HG03342 (cell line): ENCODE measurements around the gene GNL3.
"Not testable (repeated sequence)": the region's sequence is repeated elsewhere in the genome, so short reads cannot be mapped to it uniquely, and the experiment has no call there.

Experiments
- ATAC-seq: cut with Tn5 transposase; IDR thresholded peaks from one replicate; pipeline ENCODE4 v1.9.1; 2021; ENCODE audit warnings: mild to moderate bottlenecking, moderate library complexity; ENCODE audit not compliant: unreplicated experiment

GNL3 gene

DNA sequence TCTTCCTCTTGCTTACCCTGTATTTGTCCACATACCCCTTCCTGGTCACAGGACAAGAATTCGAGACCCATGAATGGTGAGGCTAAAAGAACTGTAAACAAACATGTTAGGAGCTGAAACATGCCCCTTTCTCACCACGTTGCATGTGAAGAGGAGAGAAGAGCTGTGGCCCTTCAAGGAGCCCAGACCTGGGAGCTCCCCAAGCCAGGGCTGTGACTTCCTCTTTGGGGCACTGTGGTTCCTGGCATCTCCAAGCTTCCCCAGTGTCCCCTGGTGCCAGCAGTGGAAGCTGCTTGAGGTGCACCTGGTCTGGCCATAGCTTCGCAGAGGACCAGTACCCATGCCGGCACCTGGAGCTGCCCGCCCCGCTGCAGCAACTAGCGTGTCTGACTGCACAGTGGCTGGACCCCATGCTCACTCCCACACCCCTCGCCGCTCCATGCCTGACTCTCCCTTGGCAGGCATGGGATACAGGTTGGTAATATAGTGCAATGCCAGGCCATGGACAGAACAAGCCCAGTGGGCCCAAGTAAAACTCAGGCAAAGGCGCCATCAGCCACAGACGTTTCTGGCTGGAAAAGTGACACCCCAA lies 30.0 kb downstream of the GNL3 start:
- no peak for ATAC-seq

DNA sequence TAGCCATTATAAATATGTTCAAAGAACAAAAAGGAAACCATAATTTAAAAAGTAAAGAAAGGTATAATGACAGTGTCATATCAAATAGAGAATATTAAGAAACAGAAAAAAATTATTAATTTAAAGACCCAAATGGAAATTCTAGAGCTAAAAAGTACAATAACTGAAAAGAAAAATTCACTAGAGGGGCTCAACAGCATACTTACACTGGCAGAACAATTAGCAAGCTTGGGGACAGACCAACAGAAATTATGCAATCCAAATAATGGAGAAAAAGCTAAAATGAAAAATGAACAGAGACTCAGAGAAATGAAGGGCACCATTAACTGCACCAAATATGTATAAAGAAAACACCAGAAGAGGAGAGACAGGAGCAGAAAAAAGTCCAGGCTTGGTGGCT lies 33.8 kb downstream of the GNL3 start:
- no peak for ATAC-seq

DNA sequence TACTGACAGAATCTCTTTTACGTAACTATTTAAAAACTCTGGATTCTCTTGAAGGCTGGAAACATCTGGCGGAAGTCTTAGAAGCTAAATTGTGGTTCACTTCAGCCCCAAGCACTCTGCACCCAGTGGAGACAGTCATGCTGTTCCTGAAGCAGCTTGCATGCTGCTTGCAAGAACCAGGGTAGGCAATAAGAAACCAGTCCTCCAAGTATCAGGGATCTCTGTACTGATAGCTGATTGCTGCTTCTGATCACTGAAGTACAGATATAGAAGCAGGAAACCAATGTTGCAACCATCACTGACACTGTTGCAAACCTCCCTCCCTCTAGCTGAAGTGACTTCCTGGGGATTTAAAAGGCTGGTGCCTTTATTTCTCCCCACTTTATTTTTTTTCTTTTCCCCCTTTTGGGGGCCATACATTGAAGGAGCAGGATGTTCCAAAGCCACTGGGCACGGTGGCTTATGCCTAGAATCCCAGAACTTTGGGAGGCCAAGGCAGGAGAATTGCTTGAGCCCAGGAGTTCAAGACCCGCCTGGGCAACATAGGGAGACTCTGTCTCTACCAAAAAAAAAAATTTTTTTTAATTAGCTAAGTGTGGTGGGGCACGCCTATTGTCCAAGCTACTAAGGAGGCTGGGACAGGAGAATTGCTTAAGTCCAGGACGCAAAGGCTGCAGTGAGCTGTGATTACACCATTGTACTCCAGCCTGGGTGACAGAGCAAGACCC lies 35.3 kb downstream of the GNL3 start:
- ATAC-seq, result no peak

DNA sequence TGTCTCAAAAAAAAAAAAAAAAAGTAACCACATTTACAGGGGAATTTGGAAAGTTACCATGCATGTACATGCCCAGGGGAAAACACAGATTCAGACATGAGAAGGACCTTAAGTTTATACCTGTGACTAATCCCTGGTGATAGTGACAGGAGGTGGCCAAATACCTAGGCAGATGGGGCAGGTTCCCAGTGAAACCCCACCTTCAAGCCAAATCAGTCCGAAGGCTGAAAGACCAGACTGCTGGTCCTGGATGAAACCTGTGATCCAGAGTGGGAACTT lies 35.8 kb downstream of the GNL3 start:
- no peak for ATAC-seq

DNA sequence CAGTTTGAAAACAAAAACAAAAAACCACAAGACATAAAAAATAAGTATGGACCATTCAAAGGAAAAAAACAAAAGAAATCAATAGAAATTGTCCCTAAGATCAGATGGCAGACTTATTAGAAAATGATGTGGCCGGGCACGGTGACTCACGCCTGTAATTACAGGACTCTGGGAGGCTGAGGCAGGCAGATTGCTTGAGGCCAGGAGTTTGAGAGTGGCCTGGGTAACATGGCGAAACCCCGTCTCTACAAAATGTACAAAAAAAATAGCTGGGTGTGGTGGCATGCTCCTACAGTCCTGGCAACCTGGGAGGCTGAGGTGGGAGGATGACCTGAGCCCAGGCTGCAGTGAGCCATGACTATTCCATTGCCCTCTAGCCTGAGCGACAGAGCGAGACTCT lies 36.7 kb downstream of the GNL3 start:
- ATAC-seq, result no peak

DNA sequence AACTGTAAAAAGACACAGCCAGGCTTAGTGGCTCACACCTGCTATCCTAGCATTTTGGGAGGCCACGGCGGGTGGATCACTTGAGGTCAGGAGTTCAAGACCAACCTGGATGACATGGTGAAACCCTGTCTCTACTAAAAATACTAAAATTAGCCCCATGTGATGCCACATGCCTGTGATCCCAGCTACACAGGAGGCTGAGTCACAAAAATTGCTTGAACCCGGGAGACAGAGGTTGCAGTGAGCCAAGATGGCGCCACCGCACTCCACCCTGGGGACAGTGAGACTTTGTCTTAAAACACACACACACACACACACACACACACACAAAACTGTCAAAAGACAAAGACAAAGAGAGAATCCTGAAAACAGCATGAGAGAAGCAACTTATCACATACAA lies 38.1 kb downstream of the GNL3 start:
- no peak for ATAC-seq

DNA sequence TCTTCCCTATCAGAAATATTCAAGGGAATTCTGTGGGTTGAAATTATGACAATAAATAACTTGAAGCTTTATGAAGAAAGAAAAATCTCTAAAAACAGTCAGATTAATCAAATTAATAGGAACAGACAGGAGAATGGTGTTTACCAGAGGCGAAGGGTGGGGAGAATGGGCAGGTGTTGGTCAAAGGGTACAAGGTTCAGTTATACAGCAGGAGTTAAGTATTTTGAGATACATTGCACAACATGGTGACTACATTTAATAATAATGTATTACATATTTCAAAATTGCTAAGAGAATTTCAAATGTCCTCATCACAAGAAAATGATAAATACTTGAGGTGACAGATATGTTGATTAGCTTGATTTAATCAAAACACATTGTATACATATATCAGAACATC lies 38.7 kb downstream of the GNL3 start:
- no peak for ATAC-seq

DNA sequence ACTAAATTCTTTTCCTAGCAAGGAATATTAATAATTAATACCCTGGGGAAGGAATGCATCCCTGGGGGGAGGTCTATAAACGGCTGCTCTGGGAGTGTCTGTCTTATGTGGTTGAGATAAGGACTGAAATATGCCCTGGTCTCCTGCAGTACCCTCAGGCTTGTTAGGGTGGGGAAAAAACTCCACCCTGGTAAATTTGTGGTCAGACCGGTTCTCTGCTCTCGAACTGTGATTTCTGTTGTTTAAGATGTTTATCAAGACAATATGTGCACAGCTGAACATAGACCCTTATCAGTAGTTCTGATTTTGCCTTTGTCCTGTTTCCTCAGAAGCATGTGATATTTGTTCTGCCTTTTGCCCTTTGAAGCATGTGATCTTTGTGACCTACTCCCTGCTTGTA lies 42.9 kb downstream of the GNL3 start:
- ATAC-seq, result not testable (repeated sequence)

DNA sequence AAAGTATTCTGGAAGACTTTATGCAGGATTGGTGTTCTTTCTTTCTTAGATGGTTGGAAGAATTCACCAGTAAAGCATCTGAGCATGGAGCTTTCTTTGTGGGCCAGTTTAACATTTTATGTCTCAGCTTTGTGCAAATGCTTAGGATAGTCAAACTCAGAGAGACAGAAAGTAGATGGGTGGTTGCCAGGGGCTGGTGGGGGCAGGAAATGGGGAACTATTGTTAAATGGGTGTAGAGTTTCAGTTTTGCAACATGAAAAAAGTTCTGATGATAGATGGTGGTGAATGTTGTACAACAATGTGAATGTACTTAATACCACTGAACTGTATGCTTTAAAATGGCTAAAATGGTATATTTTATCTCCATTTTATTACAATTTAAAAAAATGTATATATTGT lies 44.8 kb downstream of the GNL3 start:
- ATAC-seq, result no peak

DNA sequence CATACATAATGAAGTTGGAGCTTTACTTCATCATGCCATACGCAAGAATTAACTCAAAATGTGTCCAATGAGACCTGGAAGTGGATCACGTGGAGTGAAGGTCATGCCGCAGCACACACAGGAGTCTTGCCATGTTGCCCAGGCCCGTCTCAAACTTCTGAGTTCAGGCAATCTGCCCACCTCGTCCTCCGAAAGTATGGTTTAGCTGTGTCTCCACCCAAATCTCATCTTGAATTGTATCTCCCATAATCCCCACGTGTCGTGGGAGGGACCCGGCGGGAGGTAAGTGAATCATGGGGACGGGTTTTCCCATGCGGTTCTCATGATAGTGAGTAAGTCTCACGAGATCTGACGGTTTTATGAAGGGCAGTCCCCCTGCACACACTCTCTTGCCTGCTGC lies 45.8 kb downstream of the GNL3 start:
- ATAC-seq, result no peak

DNA sequence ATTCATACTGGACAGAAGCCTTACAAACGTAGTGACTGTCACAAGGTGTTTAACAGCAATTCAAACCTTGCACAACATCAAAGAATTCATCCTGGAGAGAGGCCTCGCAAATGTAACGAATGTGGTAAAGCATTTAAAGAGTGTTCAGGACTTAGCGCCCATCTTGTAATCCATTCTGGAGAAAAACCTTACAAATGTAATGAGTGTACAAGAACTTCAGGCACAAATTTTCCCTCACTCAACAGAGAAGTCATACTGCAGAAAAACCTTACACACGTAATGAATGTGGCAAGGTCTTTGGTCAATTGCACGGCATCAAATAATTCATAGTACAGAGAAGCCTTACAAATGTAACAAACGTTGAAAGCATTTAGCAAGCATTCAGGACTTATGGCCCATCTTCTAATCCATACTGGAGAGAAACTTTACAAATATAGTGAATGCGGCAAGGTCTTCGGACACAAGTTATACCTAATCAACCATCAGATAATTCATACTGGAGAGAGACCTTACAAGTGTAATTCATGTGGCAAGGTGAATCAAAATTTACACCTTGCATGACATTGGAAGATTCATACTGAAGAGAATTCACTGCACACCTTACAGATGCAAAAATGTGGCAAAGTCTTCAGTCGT lies 47.5 kb downstream of the GNL3 start:
- ATAC-seq, result no peak

DNA sequence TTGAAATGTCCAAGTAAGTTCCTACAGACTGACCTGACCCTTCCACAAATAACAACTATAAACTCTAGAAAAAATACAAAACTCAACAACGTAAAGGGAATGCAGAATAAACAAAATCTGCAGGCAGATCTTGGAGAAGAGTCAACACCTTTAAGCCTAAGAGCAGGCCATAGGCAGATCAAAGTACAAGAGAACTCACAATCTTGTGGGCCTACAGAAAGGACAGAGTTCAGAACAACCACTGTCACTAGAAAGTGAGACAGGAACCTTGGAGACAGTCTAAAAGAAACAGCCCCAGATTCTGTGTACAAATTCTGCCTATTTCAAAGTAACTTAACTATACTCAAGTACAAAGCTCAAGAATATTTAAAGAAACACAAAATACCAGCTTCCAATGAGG lies 53.9 kb downstream of the GNL3 start:
- ATAC-seq, result no peak

DNA sequence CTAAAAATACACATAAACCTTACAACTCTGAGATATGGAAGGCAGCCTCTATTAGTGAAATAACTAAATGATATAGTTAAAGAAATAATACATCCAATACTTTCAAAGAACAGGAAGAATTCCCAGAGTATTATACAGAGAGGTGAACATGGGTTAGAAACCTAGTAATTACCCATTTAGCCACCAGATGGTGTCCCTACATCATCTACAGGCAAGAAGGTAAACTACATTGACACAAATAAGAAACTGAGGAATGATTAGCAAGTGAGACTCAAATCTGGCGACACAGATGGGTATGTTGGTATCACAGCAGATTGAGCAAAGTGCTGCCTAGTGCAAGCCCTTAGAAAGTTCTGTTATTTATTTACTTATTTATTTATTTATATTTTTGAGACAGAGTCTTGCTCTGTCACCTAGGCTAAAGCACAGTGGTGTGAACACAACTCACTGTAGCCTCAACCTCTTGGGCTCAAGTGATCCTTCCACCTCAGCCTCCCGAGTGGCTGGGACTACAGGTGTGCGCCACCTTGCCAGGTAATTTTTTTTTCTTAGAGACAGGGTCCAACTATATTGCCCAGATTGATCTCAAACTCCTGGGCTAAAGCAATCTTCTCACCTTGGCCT lies 56.7 kb downstream of the GNL3 start:
- ATAC-seq, result no peak

DNA sequence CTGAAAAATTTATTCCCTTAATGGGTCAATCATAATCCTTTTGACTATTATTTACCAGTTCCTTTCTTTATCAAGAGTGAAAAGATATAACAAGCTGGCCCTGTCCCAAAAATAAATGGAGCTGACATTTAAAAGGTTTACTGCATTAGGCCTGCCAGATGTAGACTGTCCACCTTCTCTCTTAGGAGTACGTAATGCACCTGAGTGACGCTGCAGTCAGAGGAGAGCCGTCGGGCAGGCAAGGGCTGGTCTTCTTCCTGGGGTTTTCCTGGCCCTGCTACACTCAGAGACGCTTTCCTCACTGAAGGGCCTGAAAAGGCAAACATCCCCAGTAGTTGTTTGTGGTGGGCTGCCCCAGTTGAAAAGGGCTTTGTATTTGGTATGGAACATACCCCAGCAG lies 57.3 kb downstream of the GNL3 start:
- no peak for ATAC-seq

DNA sequence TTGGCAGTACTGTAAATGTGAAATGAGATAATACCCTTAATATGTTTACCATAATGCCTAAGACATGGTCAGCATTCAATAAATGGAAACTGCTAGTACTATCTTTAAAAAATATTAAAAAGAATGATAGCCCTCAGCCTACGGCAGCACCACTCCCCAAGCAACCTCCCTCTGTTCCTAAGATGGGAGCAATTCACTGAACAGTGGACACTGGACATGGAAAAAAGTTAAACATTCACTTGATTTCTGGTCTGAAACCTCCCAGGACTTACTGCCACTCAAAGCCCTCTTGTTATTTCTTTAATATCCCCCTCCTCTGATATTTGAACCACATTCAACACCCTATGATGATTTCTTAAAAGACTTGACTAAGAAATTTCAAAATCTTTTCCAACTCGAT lies 57.9 kb downstream of the GNL3 start:
- ATAC-seq, result no peak
